ENCODE data around the gene GPX4. TPM values are rescaled to one million over a fixed set of nuclear protein-coding genes. Genes with fewer than 3 reads are reported as not detected.

GPX4 gene
- total and polyA plus RNA-seq, 2 of the 13 experiments (the other 11 are each of a cell fraction or from before 2014, with no cell fraction given), result 535 to 613 TPM

GRCh38 chr19:1064661-1065605 lies 38.9 kb upstream of the GPX4 start (continued):
- TF ChIP-seq ZBTB49 (CRISPR knock-in tag; IDR thresholded peaks at IDR 0.05; ENCODE audit: borderline replicate concordance), result no peak
- TF ChIP-seq, protein P1, sequence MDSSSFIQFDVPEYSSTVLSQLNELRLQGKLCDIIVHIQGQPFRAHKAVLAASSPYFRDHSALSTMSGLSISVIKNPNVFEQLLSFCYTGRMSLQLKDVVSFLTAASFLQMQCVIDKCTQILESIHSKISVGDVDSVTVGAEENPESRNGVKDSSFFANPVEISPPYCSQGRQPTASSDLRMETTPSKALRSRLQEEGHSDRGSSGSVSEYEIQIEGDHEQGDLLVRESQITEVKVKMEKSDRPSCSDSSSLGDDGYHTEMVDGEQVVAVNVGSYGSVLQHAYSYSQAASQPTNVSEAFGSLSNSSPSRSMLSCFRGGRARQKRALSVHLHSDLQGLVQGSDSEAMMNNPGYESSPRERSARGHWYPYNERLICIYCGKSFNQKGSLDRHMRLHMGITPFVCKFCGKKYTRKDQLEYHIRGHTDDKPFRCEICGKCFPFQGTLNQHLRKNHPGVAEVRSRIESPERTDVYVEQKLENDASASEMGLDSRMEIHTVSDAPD (CRISPR knock-in tag; IDR thresholded peaks at IDR 0.05), result no peak
- no peak for TF ChIP-seq TCF7L2 (IDR thresholded peaks at IDR 0.05; ENCODE audit: low read depth, low read length)
- TF ChIP-seq, protein P2, sequence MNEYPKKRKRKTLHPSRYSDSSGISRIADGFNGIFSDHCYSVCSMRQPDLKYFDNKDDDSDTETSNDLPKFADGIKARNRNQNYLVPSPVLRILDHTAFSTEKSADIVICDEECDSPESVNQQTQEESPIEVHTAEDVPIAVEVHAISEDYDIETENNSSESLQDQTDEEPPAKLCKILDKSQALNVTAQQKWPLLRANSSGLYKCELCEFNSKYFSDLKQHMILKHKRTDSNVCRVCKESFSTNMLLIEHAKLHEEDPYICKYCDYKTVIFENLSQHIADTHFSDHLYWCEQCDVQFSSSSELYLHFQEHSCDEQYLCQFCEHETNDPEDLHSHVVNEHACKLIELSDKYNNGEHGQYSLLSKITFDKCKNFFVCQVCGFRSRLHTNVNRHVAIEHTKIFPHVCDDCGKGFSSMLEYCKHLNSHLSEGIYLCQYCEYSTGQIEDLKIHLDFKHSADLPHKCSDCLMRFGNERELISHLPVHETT (CRISPR knock-in tag; conservative IDR thresholded peaks at IDR 0.05), result no peak
- TF ChIP-seq SP1 (IDR thresholded peaks at IDR 0.05), result no peak
- 0 out of 2 replicates have a peak, but pooled peaks have one; percentile 25 for TF ChIP-seq SP1 (CRISPR knock-in tag; IDR thresholded peaks at IDR 0.05)
- TF ChIP-seq, protein P3, sequence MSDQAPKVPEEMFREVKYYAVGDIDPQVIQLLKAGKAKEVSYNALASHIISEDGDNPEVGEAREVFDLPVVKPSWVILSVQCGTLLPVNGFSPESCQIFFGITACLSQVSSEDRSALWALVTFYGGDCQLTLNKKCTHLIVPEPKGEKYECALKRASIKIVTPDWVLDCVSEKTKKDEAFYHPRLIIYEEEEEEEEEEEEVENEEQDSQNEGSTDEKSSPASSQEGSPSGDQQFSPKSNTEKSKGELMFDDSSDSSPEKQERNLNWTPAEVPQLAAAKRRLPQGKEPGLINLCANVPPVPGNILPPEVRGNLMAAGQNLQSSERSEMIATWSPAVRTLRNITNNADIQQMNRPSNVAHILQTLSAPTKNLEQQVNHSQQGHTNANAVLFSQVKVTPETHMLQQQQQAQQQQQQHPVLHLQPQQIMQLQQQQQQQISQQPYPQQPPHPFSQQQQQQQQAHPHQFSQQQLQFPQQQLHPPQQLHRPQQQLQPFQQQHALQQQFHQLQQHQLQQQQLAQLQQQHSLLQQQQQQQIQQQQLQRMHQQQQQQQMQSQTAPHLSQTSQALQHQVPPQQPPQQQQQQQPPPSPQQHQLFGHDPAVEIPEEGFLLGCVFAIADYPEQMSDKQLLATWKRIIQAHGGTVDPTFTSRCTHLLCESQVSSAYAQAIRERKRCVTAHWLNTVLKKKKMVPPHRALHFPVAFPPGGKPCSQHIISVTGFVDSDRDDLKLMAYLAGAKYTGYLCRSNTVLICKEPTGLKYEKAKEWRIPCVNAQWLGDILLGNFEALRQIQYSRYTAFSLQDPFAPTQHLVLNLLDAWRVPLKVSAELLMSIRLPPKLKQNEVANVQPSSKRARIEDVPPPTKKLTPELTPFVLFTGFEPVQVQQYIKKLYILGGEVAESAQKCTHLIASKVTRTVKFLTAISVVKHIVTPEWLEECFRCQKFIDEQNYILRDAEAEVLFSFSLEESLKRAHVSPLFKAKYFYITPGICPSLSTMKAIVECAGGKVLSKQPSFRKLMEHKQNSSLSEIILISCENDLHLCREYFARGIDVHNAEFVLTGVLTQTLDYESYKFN (CRISPR knock-in tag; conservative IDR thresholded peaks at IDR 0.05), result no peak
- peak; percentile 54 for TF ChIP-seq ZBTB7A (CRISPR knock-in tag; IDR thresholded peaks at IDR 0.05)
- peak; percentile 72; the same call in 1 of the 2 replicates for TF ChIP-seq MTA1 (CRISPR knock-in tag; IDR thresholded peaks at IDR 0.05; ENCODE audit: borderline replicate concordance)
- TF ChIP-seq ZNF589 (CRISPR knock-in tag; conservative IDR thresholded peaks at IDR 0.05), result no peak
- no peak for TF ChIP-seq BORCS8-MEF2B (CRISPR knock-in tag; IDR thresholded peaks at IDR 0.05)
- no peak for TF ChIP-seq POLR2AphosphoS5 (IDR thresholded peaks at IDR 0.05; ENCODE audit: low read depth, low read length)
- TF ChIP-seq, protein P4, sequence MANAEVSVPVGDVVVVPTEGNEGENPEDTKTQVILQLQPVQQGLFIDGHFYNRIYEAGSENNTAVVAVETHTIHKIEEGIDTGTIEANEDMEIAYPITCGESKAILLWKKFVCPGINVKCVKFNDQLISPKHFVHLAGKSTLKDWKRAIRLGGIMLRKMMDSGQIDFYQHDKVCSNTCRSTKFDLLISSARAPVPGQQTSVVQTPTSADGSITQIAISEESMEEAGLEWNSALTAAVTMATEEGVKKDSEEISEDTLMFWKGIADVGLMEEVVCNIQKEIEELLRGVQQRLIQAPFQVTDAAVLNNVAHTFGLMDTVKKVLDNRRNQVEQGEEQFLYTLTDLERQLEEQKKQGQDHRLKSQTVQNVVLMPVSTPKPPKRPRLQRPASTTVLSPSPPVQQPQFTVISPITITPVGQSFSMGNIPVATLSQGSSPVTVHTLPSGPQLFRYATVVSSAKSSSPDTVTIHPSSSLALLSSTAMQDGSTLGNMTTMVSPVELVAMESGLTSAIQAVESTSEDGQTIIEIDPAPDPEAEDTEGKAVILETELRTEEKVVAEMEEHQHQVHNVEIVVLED (CRISPR knock-in tag; IDR thresholded peaks at IDR 0.05; ENCODE audit: borderline replicate concordance), result no peak
- peak; percentile 61 for TF ChIP-seq MXD1 (CRISPR knock-in tag; IDR thresholded peaks at IDR 0.05)
- TF ChIP-seq ZNF3 (CRISPR knock-in tag; IDR thresholded peaks at IDR 0.05), result no peak
- no peak for TF ChIP-seq ETS1 (CRISPR knock-in tag; IDR thresholded peaks at IDR 0.05)
